ENCODE data around the gene FAAH.
A peak's percentile ranks its signal among the peaks of the same experiment; 100 is the strongest.
"Not testable (repeated sequence)": the region's sequence is repeated elsewhere in the genome, so short reads cannot be mapped to it uniquely, and the experiment has no call there.

The FAAH gene

DNA sequence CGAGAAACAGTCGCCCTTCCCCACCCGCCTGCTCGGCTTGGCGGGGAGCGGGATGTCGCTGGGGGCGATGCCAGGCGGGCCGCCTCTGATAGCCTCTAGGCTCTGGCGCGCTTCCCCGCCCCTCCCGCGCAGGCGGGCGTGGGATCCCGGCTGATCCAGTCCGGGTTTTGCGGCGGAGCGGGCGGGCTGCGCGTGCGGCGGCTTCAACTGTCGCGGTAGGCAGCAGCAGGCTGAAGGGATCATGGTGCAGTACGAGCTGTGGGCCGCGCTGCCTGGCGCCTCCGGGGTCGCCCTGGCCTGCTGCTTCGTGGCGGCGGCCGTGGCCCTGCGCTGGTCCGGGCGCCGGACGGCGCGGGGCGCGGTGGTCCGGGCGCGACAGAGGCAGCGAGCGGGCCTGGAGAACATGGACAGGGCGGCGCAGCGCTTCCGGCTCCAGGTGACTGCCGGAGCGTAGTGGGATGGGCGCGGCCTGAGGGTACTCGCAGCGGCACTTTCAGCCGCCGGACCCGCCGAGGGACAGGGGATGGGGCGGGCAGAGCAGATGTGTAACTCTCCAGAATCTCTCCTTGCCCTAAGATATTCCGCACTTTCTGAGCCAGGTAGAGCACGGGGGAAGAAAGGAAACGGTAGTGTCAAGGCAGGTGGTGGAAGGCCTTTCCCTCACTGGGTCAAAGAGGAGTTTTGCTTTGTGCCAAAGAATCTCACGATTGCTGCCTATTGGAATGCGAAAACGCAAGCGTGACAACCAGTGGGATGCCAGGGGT, at the start of gene FAAH:
FAAH (plus strand) TSS at position 210 of the 764 bp plus-strand sequence; CDS start at position 242, 32 bp downstream.
- no peak for DNase-seq

DNA sequence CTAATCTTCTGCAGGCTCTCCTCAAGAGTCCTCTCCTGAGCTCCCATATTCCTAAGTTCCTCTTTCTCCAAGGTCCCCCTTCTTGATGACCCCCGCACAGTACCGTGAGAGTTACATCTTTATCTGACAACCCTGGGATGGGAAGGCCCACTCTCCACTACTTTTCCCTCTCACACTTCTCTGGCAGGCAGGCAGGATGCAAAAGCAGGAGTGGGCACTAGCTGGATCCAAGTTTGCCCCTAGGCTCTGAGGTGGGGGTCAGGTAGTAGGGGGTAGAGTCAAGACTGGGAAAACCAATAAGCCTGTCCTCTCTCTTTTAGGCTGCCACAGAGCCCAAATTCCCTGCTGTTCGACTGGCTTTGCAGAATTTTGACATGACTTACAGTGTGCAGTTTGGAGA, 49.6 kb upstream of the FAAH start:
- no peak for DNase-seq

GRCh38 chr1:46345281-46345680, 48.8 kb upstream of the FAAH start:
- no peak for DNase-seq

DNA sequence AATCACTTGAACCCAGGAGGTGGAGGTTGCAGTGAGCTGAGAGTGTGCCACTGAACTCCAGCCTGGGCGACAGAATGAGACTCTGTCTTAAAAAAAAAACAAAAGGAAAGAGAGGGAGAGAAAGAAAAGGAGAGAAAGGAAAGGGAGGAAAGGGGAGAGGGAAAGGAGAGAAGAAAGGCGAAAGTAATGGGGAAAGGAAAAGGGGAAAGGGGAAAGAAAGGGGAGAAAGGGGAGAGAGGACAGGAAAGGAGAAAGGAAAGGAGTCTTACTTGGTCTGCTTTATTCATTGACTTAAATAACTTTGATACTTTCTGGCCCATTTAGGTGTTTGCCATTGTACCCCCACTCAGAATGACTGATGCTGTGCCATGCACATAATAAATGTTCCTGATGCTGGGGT, 41.8 kb upstream of the FAAH start:
- no peak for DNase-seq

DNA sequence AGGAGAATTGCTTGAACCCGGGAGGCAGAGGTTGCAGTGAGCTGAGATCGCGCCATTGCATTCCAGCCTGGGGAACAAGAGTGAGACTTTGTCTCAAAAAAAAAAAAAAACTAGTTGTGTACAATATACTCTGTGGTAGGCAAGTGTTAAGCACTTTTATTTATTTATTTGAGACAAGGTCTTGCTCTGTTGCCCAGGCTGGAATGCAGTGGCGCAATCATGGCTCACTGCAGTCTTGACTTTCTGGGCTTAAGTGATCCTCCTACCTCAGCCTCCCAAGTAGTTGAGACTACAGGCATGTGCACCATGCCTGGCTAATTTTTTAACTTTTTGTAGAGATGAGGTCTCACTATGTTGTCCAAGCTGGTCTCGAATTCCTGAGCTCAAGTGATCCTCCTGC, 38.2 kb upstream of the FAAH start:
- not testable (repeated sequence) for DNase-seq

- DNase-seq, result no peak
Observed at GRCh38 chr1:46362158-46362557, 32.0 kb upstream of the FAAH start.

DNA sequence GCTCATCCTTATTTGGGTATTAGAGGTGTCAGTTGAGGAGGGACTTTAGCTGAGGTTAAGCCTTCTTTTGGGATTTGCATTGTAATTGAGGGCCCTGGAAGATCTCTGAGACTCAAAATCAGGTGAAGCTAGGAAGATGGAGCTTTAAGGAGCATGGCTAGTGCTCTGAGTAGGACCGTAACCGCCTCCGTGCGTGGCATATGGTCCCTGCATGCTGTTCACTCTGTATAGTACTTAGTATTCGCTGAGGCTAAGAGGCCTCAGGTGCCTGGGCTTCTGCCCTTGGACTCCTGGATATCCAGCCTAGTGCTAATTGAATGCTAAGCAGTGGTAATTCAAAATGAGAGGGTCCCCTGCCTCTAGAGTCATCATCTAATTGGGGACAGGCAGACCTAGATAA, 31.0 kb upstream of the FAAH start:
- DNase-seq, result no peak

DNA sequence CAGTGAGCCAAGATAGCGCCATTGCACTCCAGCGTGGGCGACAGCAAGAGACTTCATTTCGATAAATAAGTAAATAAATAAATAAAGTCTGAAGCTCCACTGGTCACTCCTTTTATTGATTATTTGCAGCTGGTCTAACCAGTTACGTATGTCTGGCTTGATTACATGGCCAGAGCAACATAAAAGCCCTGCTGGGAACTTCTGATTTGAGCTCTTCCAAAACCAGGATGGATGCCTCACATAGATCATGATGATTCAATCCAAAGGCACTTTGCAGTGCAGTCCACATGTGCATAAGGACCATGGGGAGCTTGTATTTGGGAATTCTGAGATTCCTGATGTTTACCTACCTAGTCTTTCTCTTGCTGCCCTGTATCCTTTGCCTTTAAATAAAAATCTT, 29.5 kb upstream of the FAAH start:
- DNase-seq, result no peak

DNA sequence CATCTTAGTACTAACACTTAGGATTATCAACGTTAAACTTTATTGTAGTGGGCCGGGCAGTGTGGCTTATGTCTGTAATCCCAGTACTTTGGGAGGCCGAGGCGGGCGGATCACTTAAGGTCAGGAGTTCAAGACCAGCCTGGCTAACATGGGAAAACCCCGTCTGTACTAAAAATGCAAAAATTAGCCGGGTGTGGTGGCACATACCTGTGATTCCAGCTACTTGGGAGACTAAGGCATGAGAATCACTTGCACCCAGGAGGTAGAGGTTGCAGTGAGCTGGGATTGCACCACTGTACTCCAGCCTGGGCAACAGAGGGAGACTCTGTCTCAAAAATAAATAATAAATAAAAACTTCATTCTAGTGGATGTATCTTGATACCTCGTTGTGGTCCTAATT, 28.3 kb upstream of the FAAH start:
- DNase-seq, result not testable (repeated sequence)

DNA sequence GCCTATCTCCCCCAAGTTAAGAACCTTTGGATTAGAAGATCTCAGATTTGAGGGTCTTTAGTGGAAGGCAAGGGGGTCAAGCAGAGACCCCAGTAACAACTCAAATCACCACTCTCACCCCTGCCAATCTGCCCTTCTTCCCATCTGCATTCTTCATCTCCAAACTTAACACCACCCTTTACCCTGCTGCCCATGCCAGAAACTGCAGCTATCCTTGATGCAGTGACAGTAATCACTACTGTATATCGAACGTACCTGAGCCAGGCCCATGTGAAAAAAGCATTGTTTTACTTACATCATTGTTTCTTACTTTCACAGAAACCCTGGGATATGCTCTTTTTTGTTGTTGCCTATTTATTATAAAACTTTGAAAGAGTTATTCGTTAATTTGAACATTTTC, 27.0 kb upstream of the FAAH start:
- no peak for DNase-seq

DNA sequence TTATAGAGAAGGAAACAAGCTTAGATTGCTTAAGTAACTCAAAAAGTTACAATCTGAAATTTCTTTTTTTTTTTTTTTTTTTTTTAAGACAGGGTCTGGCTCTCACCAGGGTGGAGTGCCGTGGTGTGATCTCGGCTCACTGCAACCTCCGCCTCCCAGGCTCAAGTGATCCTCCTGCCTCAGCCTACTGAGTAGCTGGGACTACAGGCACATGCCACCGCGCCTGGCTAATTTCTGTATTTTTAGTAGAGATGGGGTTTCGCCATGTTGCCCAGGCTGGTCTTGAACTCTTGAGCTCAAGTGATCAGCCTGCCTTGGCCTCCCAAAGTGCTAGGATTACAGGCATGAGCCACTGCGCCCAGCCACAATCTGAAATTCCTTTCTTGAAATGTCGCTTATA, 26.4 kb upstream of the FAAH start:
- DNase-seq, result not testable (repeated sequence)

DNA sequence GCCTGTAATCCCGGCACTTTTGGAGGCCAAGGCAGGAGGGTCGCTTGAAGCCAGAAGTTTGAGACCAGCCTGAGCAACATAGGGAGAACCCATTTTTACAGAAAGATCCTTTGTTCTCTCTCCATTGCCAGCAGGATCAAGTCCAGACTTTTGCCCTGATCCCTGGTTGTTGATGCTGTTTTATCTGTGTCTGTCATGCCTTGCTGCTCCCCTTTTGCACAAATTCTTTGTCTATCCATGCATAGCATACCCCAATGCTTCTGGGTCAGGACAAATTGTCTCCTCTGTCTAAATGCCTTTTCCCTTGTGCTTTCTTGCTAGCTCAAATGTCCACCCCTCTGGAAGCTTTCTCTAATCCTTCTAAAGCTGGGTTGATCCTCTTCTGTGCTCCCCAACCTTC, 25.3 kb upstream of the FAAH start:
- no peak for DNase-seq

GRCh38 chr1:46369542-46370213, 24.4 kb upstream of the FAAH start:
- DNase-seq, result peak; percentile 40 to 42

- DNase-seq, result peak in 1 of 2 experiments; percentile 42
Observed at GRCh38 chr1:46370214-46370633, 23.9 kb upstream of the FAAH start.

DNA sequence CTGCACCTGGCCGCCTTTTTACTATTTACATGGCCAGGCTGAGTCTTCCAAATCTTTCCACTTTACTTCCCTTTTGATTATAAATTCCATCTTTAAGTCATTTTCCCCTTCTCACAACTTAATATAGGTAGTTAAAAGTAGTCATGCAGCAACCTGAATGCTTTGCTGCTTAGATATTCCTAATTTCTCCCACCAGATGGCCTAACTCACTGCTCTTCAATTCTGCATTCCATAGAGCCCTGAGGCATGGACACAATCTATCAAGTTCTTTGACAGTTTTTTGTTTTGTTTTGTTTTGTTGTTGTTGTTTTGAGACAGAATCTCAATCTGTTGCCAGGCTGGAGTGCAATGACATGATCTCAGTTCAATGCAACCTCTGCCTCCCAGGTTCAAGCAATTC, 21.7 kb upstream of the FAAH start:
- DNase-seq, result no peak

DNA sequence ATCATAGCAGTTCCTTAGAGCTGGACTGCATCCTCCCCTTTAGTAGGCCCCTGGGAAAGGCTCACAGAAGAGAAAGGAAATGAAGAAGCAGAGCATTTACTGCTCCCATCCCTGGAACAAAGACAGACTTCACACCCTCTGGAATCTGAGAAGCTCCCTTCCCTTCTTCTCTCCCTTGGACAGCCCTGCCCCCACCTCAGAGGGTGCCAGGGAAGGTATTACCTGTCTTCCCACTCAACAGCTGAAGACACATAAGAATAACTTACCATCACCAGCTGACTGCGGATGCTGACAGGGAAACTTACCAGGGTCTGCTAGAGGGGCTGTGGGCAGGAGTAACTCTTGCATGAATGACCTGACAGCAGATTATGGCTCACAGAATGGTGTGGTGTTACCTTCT, 14.1 kb upstream of the FAAH start:
- no peak for DNase-seq

GRCh38 chr1:46380508-46380907, 13.6 kb upstream of the FAAH start:
- no peak for DNase-seq

- no peak for DNase-seq
Observed at GRCh38 chr1:46393510-46393909, 607 bp upstream of the FAAH start.

- DNase-seq, result no peak
Observed at GRCh38 chr1:46394872-46395465, 852 bp downstream of the FAAH start.

DNA sequence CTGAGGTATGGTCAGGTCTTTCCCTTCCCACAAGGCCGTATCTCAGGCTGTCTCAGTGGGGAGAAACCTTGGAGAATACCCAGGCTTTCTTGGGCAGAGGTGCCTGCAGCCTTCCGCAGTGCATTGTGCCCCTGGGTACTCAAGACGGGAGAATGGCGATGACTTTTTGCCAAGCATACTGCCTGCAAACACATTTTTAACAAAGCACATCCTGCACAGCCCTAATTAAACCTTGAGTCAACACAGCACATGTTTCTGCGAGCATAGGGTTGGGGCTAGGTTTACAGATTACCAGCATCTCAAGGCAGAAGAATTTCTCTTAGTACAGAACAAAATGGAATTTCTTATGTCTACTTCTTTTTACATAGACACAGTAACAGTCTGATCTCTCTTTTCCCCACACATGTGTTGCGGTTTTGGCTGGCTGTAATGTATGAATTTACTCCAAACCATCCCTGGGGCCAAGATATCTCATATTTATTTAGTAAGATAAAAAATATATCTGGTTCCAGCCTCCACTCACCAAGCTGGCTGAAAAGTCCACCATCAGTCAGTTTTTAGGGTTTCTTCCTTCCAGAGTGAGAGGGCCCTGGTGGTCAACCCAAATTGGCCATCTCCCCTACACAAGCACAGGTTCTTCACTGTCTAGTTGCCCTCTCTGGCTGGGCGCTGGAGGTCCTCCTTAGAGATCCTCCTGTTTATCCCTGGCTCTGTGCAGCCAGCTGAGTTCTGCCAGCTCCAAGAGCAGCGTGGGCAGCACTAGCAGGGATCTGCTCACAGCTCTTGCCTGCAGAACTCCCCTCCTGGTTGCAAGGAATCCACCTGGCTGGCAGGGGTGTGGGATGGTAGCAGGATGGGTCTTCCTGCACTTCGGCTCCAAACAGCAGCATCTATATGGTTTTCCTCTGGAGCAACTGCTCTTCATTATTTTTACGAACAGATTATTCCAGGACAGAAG, 2.6 kb downstream of the FAAH start:
- no peak for DNase-seq

DNA sequence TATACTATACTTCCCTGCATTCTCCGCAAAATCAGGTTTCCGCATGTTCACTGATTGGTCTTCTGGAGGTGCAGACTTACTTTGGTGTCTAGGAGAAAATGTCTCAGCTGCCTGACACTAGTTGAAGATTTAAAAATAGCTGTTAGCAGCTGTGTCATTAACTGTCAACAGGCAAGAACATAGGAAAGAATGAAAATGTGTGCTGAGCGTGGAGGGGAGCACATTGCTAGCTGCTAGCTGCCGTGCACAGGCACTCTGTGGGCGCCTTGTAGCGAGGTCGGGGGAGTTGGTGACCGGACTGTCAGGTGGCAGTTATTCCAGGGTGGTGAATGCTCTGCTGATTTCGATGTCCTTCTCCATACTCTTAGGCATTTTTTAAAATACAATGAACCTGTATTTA, 5.2 kb downstream of the FAAH start:
- peak; percentile 7 to 17 for DNase-seq

GRCh38 chr1:46400421-46400820, 6.3 kb downstream of the FAAH start:
- DNase-seq, result no peak

All from Kasumi-1 (cell line).